H9 (cell line): Measurements from ENCODE around the gene DGKH. TPM values are rescaled to one million over a fixed set of nuclear protein-coding genes. Genes with fewer than 3 reads are reported as not detected.

Experiments used
- DNase-seq: peaks from one replicate; pipeline ENCODE4 v3.0.0-alpha.2; 2017
- H2AFZ ChIP-seq: one replicate; pipeline ENCODE4 v1.6.1; 2013; ENCODE audit warnings: mild to moderate bottlenecking, low read length, control low read depth, moderate library complexity
- H2AK5ac ChIP-seq: 2 replicates; pipeline ENCODE4 v1.6.1; 2013; ENCODE audit warnings: low read length, control low read depth, mixed read lengths; ENCODE audit not compliant: insufficient read length
- H2BK120ac ChIP-seq: one replicate; pipeline ENCODE4 v1.6.1; 2013; ENCODE audit warnings: low read depth, mild to moderate bottlenecking, low read length, control low read depth, inconsistent platforms; ENCODE audit not compliant: poor library complexity, severe bottlenecking
- H2BK12ac ChIP-seq: 2 replicates; pipeline ENCODE4 v1.6.1; 2013; ENCODE audit warnings: low read length, control low read depth, mixed read lengths, low read depth; ENCODE audit not compliant: insufficient read length
- H2BK15ac ChIP-seq: 2 replicates; pipeline ENCODE4 v1.6.1; 2013; ENCODE audit warnings: low read depth, low read length, control low read depth
- H2BK20ac ChIP-seq: one replicate; pipeline ENCODE4 v1.6.1; 2013; ENCODE audit warnings: low read depth, mild to moderate bottlenecking, low read length, control low read depth, inconsistent platforms; ENCODE audit not compliant: poor library complexity, severe bottlenecking
- H2BK5ac ChIP-seq: 2 replicates; pipeline ENCODE4 v1.6.1; 2013; ENCODE audit warnings: low read length, control low read depth, mixed read lengths; ENCODE audit not compliant: insufficient read length
- H3K14ac ChIP-seq: 2 replicates; pipeline ENCODE4 v1.6.1; 2013; ENCODE audit warnings: low read length, control low read depth; ENCODE audit not compliant: insufficient read depth
- H3K18ac ChIP-seq: 2 replicates; pipeline ENCODE4 v1.6.1; 2013; ENCODE audit warnings: low read depth, mild to moderate bottlenecking, mixed read lengths, low read length, control low read depth; ENCODE audit not compliant: insufficient read length
- H3K23ac ChIP-seq: 2 replicates; pipeline ENCODE4 v1.6.1; 2013; ENCODE audit warnings: low read length, control low read depth, mixed read lengths, low read depth; ENCODE audit not compliant: insufficient read length
- H3K23me2 ChIP-seq: 2 replicates; pipeline ENCODE4 v1.6.1; 2013; ENCODE audit warnings: low read depth, mild to moderate bottlenecking, mixed read lengths, low read length, control low read depth; ENCODE audit not compliant: insufficient read length, poor library complexity, severe bottlenecking
- H3K27ac ChIP-seq: 2 replicates; pipeline ENCODE4 v1.5.1; 2013; ENCODE audit warnings: low read length, control low read depth, mixed read lengths, low read depth; ENCODE audit not compliant: insufficient read length
- H3K27me3 ChIP-seq: 2 replicates; pipeline ENCODE4 v1.6.1; 2013; ENCODE audit warnings: low read length, control low read depth, inconsistent platforms; ENCODE audit not compliant: insufficient read depth
- H3K4ac ChIP-seq: 2 replicates; pipeline ENCODE4 v1.6.1; 2013; ENCODE audit warnings: low read depth, mild to moderate bottlenecking, control low read depth, inconsistent platforms, low read length, moderate library complexity
- H3K4me1 ChIP-seq: 2 replicates; pipeline ENCODE4 v1.6.1; 2013; ENCODE audit warnings: low read length, control low read depth, inconsistent platforms; ENCODE audit not compliant: insufficient read depth
- H3K4me2 ChIP-seq: 2 replicates; pipeline ENCODE4 v1.6.1; 2013; ENCODE audit warnings: low read length, control low read depth, mixed read lengths; ENCODE audit not compliant: insufficient read length, insufficient read depth
- H3K56ac ChIP-seq: 2 replicates; pipeline ENCODE4 v1.6.1; 2013; ENCODE audit warnings: low read depth, mild to moderate bottlenecking, mixed read lengths, low read length, control low read depth; ENCODE audit not compliant: insufficient read length
- H3K79me1 ChIP-seq: 2 replicates; pipeline ENCODE4 v1.6.1; 2013; ENCODE audit warnings: low read depth, mild to moderate bottlenecking, moderate library complexity, low read length, control low read depth, inconsistent platforms; ENCODE audit not compliant: insufficient read depth, poor library complexity, severe bottlenecking
- H3K79me2 ChIP-seq: 2 replicates; pipeline ENCODE4 v1.6.1; 2013; ENCODE audit warnings: low read length, control low read depth, inconsistent platforms; ENCODE audit not compliant: insufficient read depth
- H3K9ac ChIP-seq: 2 replicates; pipeline ENCODE4 v1.6.1; 2013; ENCODE audit warnings: low read length, control low read depth, mixed read lengths; ENCODE audit not compliant: insufficient read length; ENCODE audit errors: extremely low read depth
- H3K9me3 ChIP-seq: one replicate; pipeline ENCODE4 v1.6.1; 2013; ENCODE audit warnings: low read depth, low read length, inconsistent platforms; ENCODE audit not compliant: control insufficient read depth
- H3T11ph ChIP-seq: one replicate; pipeline ENCODE4 v1.6.1; 2013; ENCODE audit warnings: mild to moderate bottlenecking, low read length, control low read depth, inconsistent platforms
- H4K20me1 ChIP-seq: one replicate; pipeline ENCODE4 v1.6.1; 2013; ENCODE audit not compliant: control insufficient read depth, insufficient read length, insufficient read depth
- H4K5ac ChIP-seq: 2 replicates; pipeline ENCODE4 v1.6.1; 2013; ENCODE audit warnings: low read depth, mild to moderate bottlenecking, mixed read lengths, low read length, control low read depth; ENCODE audit not compliant: insufficient read length
- H4K8ac ChIP-seq: replicated peaks from 2 replicates; pipeline ENCODE4 v1.6.1; 2013; ENCODE audit warnings: low read length, control low read depth, mixed read lengths, low read depth; ENCODE audit not compliant: insufficient read length
- H4K91ac ChIP-seq: 2 replicates; pipeline ENCODE4 v1.6.1; 2013; ENCODE audit warnings: low read depth, mild to moderate bottlenecking, moderate library complexity, mixed read lengths, low read length, control low read depth; ENCODE audit not compliant: insufficient read length
- H3K27ac Mint-ChIP-seq, 3 experiments: 2 replicates in 2 of 3; 3 replicates in 1 of 3; pipeline ENCODE4 v1.8.0; 2020 to 2021; ENCODE audit warnings: mixed read lengths in 3 of 3, mild to moderate bottlenecking in 1 of 3, moderate library complexity in 1 of 3
- H3K27me3 Mint-ChIP-seq: 2 replicates; pipeline ENCODE4 v1.8.0; 2021; ENCODE audit warnings: low read depth, mild to moderate bottlenecking, moderate library complexity, mixed read lengths
- H3K36me3 Mint-ChIP-seq, 3 experiments: 2 replicates in 2 of 3; 3 replicates in 1 of 3; pipeline ENCODE4 v1.8.0; 2020 to 2021; ENCODE audit warnings: low read depth in 3 of 3, mixed read lengths in 3 of 3; ENCODE audit not compliant: insufficient read depth in 1 of 3
- H3K4me1 Mint-ChIP-seq, 2 experiments: 2 replicates each; pipeline ENCODE4 v1.8.0; 2020; ENCODE audit warnings: mixed read lengths in 2 of 2
- H3K4me3 Mint-ChIP-seq, 2 experiments: 2 replicates in 1 of 2; 3 replicates in 1 of 2; pipeline ENCODE4 v1.8.0; 2020 to 2021; ENCODE audit warnings: mild to moderate bottlenecking in 2 of 2, mixed read lengths in 2 of 2, moderate library complexity in 1 of 2
- H3K9me3 Mint-ChIP-seq, 2 experiments: 2 replicates in 1 of 2; 3 replicates in 1 of 2; pipeline ENCODE4 v1.8.0; 2020; ENCODE audit warnings: mild to moderate bottlenecking in 2 of 2, mixed read lengths in 2 of 2, moderate library complexity in 1 of 2
- CTCF ChIP-seq: fragments of 200-600 bp; sonication (generic); conservative IDR thresholded peaks from 3 replicates; pipeline ENCODE4 v1.8.0; 2021; ENCODE audit warnings: antibody characterized with exemption, mild to moderate bottlenecking
- WGBS: extraction: QIAGEN DNeasy Blood & Tissue Kit; methylation state at CpG from one replicate; pipeline ENCODE4 v1.1.7; 2013; ENCODE audit warnings: missing lambda C conversion rate, low lambda C conversion rate, mixed read lengths; ENCODE audit not compliant: insufficient read length; ENCODE audit errors: extremely low coverage; 5-methylcytosine and 5-hydroxymethylcytosine counted together
- total RNA-seq: library from RNA; stranded (reverse); gene quantifications from 2 replicates; pipeline ENCODE4 v1.2.1, GENCODE V29; 2021

Gene DGKH
- total RNA-seq, 1 experiment from 2014 or later = 8.6 TPM

- no peak overlapping the region for H4K8ac ChIP-seq
- H3K56ac ChIP-seq = no peak overlapping the region
- Mint-ChIP-seq H3K27me3 (no peaks in the 10 kb centered on the region), H3K4me1 (peaks cover 15 to 21% of the 10 kb centered on the region in 2 experiments), H3K9me3 (no peaks in the 10 kb centered on the region), H3K36me3 (no peaks in the 10 kb centered on the region), H3K4me3 (no peak overlapping the region), H3K27ac (no peak overlapping the region)
- peak overlapping the region; percentile 29 for H2AFZ ChIP-seq
- no peaks in the 10 kb centered on the region for H3K27me3 ChIP-seq
- no peaks in the 10 kb centered on the region for H3K79me1 ChIP-seq
- no CpG with 5 or more reads among the region's 2 CpGs for WGBS
- H3K23ac ChIP-seq = no peak overlapping the region
- H3K23me2 ChIP-seq = no peaks in the 10 kb centered on the region
- H3K79me2 ChIP-seq = no peaks in the 10 kb centered on the region
- no peak overlapping the region for H3K4ac ChIP-seq
- H2BK12ac ChIP-seq = no peak overlapping the region
- H2BK5ac ChIP-seq = no peak overlapping the region
- H3K18ac ChIP-seq = no peak overlapping the region
- no peak overlapping the region for H3K4me2 ChIP-seq
- H3K9ac ChIP-seq = no peak overlapping the region
- no peak overlapping the region for H3K14ac ChIP-seq
- peaks cover 8% of the 10 kb centered on the region; the same call in 1 of the 2 replicates for H3K4me1 ChIP-seq
- no peak overlapping the region for H2BK20ac ChIP-seq
- no peak overlapping the region for H3K27ac ChIP-seq
- H3K9me3 ChIP-seq = no peaks in the 10 kb centered on the region
- no peak for TF ChIP-seq CTCF
- DNase-seq = no peak
- no peaks in the 10 kb centered on the region for H4K20me1 ChIP-seq
- no peak overlapping the region for H3T11ph ChIP-seq
- H2BK15ac ChIP-seq = no peak overlapping the region
- H4K91ac ChIP-seq = no peak overlapping the region
- no peak overlapping the region for H2BK120ac ChIP-seq
- no peak overlapping the region for H2AK5ac ChIP-seq
- H4K5ac ChIP-seq = no peak overlapping the region
These were observed 46.4 kb upstream of the DGKH start for GRCh38 chr13:42002066-42002465.
